Breast epithelium (tissue), 3 donors: Measurements from ENCODE around the gene CYP4F22.

ENCODE experiments used
- CTCF ChIP-seq, 3 donors: fragments of 450-650 bp; IDR thresholded peaks; one replicate each; pipeline ENCODE4 v1.5.1; 2016 to 2017; ENCODE audit warnings: antibody characterized with exemption in 3 of 3, mild to moderate bottlenecking in 3 of 3, moderate library complexity in 3 of 3
- POLR2A ChIP-seq: fragments of 450-650 bp; IDR thresholded peaks from one replicate; pipeline ENCODE4 v1.6.1; 2016; ENCODE audit warnings: antibody characterized with exemption, mild to moderate bottlenecking, moderate library complexity

- TF ChIP-seq CTCF (IDR thresholded peaks at IDR 0.05): no peak
- TF ChIP-seq POLR2A: no peak
Observed at GRCh38 chr19:15508035-15508710, at the start of gene CYP4F22.
